Kidney epithelial cell (primary cell): ENCODE results near the gene CPOX. TPM values are rescaled to one million over a fixed set of nuclear protein-coding genes. Genes with fewer than 3 reads are reported as not detected.

ENCODE experiments used
- DNase-seq: peaks from one replicate; pipeline ENCODE4 v3.0.0-alpha.2; 2010; ENCODE audit warnings: low read depth
- H3K27me3 ChIP-seq: 2 replicates; pipeline ENCODE4 v1.6.0; 2011; ENCODE audit warnings: low read length; ENCODE audit not compliant: control insufficient read depth, insufficient read depth
- H3K36me3 ChIP-seq: 2 replicates; pipeline ENCODE4 v1.5.1; 2011; ENCODE audit warnings: low read length; ENCODE audit not compliant: control insufficient read depth, insufficient read depth
- H3K4me3 ChIP-seq: 2 replicates; pipeline ENCODE4 v1.5.1; 2011; ENCODE audit warnings: low read depth, mild to moderate bottlenecking, control low read depth, low read length
- CTCF ChIP-seq: IDR thresholded peaks from 2 replicates; pipeline ENCODE4 v1.5.1; 2011; ENCODE audit warnings: mild to moderate bottlenecking, moderate library complexity, low read length, control low read depth, inconsistent platforms; ENCODE audit not compliant: insufficient read depth, poor library complexity, severe bottlenecking
- total RNA-seq: library from RNA; depleted of rRNA; stranded (reverse); fragments of >200 nt; gene quantifications from 2 replicates; pipeline ENCODE4 v1.2.3, GENCODE V29; 2015

CPOX gene
- total RNA-seq, 1 donor from 2014 or later = 26.5 TPM

DNA sequence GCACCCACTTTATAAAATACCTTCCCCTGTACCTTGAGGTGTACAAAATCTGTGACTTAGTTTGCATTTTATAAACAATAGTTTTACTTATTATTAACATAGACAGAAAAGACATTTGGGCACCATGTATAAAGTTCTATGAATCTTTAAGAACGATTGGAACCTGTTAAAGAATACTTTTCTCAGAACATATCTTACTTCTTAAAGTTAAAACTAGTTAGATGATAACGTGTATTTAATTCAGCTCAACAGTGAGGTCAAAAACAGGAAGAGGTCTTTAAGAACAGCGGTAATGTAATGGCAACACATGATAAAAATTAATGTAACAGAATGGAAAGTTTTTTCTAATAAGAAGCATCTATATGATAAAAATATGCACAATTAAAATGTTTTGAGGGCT lies 25.0 kb downstream of the CPOX start:
- TF ChIP-seq CTCF = no peak
- no peaks in the 10 kb centered on the region for H3K36me3 ChIP-seq
- H3K4me3 ChIP-seq = no peak overlapping the region
- H3K27me3 ChIP-seq = no peaks in the 10 kb centered on the region
- no peak for DNase-seq

- Histone ChIP-seq H3K36me3 (no peaks in the 10 kb centered on the region), H3K27me3 (no peaks in the 10 kb centered on the region), H3K4me3 (no peak overlapping the region)
- DNase-seq = no peak
- no peak for TF ChIP-seq CTCF
Observed at GRCh38 chr3:98567666-98568270, 25.6 kb downstream of the CPOX start.

GRCh38 chr3:98565843-98566242 lies 27.6 kb downstream of the CPOX start:
- H3K4me3 ChIP-seq = no peak overlapping the region
- no peaks in the 10 kb centered on the region for H3K27me3 ChIP-seq
- DNase-seq = no peak
- no peaks in the 10 kb centered on the region for H3K36me3 ChIP-seq
- TF ChIP-seq CTCF = no peak

- no peak for TF ChIP-seq CTCF
- Histone ChIP-seq H3K4me3 (no peak overlapping the region), H3K27me3 (no peaks in the 10 kb centered on the region), H3K36me3 (no peaks in the 10 kb centered on the region)
- no peak for DNase-seq
Observed at GRCh38 chr3:98565237-98565643, 28.2 kb downstream of the CPOX start.

GRCh38 chr3:98564282-98565005 lies 29.0 kb downstream of the CPOX start:
- DNase-seq = no peak
- no peak for TF ChIP-seq CTCF
- no peaks in the 10 kb centered on the region for H3K36me3 ChIP-seq
- no peaks in the 10 kb centered on the region for H3K27me3 ChIP-seq
- no peak overlapping the region for H3K4me3 ChIP-seq
